ENCODE data around the gene RAB22A. TPM values are rescaled to one million over a fixed set of nuclear protein-coding genes. Genes with fewer than 3 reads are reported as not detected.

The RAB22A gene
- total and polyA plus RNA-seq, 8 donors: 3.1 to 10.1 (median 7.1) TPM

DNA sequence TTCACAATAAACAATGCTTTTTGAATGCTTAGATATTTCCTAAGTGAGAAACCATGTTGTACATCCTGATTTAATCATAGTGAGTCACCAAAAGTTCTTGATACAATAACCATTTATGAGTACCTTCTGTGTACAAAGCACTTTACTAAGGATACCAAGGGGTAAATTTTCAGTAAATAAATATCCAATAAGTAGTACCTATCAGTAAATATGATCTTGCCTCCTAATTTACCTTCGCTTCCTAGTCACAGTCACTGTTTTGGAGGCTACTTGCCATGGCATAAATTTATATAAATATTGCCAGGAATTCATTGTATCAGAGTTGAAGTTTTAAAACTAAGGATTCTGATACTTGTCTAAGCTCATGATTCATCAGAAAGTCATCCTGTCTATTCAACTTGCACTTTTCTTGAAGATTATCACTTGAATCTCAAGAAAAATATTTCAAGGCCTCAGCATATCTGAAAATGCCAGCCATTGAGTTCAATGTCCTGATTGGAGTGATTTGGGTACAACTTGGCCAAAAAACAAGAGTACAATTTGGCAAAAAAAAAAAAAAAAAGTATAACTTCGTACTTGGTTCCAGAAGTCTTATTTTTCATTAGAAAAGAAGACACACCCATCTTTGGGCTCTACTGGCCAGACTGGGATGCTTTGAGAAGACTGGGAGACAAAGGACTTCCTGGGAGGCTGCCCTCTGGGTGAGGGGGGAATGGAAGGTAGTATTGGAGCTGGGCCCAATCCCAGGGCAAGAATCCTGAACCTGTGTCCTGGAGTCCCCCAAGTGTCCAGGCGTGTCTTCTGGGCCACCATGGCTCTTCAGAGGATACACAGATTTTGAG lies 32.8 kb downstream of the RAB22A start:
- no peak for TF ChIP-seq CTCF (IDR thresholded peaks at IDR 0.05)
- Histone ChIP-seq H3K4me1 (no peaks in the 10 kb centered on the region), H3K9me3 (no peaks in the 10 kb centered on the region), H3K36me3 (peaks cover 0 to 12% (median 0%) of the 10 kb centered on the region in 3 donors), H3K27ac (no peak overlapping the region), H3K27me3 (no peaks in the 10 kb centered on the region), H3K4me3 (no peak overlapping the region)
- 94 to 97% methylated on average over 3 of the region's 3 CpGs for WGBS, 2 donors
- ATAC-seq: no peak
- DNase-seq: no peak
- no peak for FAIRE-seq
- intact Hi-C loops (cut with DNase I): no loop called here

- TF ChIP-seq CTCF (IDR thresholded peaks at IDR 0.05): no peak
- Histone ChIP-seq H3K4me3 (no peak overlapping the region), H3K27ac (no peak overlapping the region), H3K4me1 (no peaks in the 10 kb centered on the region), H3K36me3 (peaks cover 0 to 12% (median 0%) of the 10 kb centered on the region in 3 donors), H3K9me3 (no peaks in the 10 kb centered on the region), H3K27me3 (no peaks in the 10 kb centered on the region)
- no peak for DNase-seq
- no peak for ATAC-seq
- intact Hi-C loops (cut with DNase I): no loop called here
- no peak for FAIRE-seq
- 90 to 92% methylated on average over 4 of the region's 4 CpGs for WGBS, 2 donors
Measured at GRCh38 chr20:58344741-58345140, 35.2 kb downstream of the RAB22A start.

DNA sequence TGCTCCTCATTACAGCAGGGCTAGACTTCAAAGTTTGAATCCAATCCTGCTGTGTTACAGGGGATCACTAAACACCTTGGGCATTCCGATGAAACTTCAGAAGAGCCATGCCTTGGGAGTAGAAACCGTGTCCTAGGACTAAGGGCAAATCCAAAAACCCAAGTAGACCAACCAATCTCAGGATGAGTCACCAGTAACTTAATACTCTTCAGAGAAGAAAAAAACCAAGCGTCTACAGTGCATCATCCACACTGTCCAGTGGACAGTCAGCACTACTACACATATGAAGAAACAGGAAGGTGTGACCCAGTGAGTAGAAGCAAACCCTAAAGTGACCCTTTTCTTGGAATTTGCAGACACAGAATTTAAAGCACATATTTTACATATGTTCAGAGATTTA lies 40.1 kb downstream of the RAB22A start:
- Histone ChIP-seq H3K4me3 (no peak overlapping the region), H3K9me3 (no peaks in the 10 kb centered on the region), H3K27me3 (no peaks in the 10 kb centered on the region), H3K36me3 (peaks cover 0 to 21% (median 0%) of the 10 kb centered on the region in 3 donors), H3K27ac (no peak overlapping the region), H3K4me1 (no peaks in the 10 kb centered on the region)
- FAIRE-seq: no peak
- no peak for ATAC-seq
- no peak for TF ChIP-seq CTCF (IDR thresholded peaks at IDR 0.05)
- DNase-seq: no peak
- intact Hi-C loops (cut with DNase I): no loop called here
- WGBS, 2 donors: 96 to 99% methylated on average over 3 of the region's 3 CpGs

- TF ChIP-seq CTCF (IDR thresholded peaks at IDR 0.05): no peak
- WGBS, 2 donors: 87 to 89% methylated on average over 2 of the region's 2 CpGs
- H3K27me3 ChIP-seq: no peaks in the 10 kb centered on the region
Measured at GRCh38 chr20:58352468-58352867, 43.0 kb downstream of the RAB22A start.

DNA sequence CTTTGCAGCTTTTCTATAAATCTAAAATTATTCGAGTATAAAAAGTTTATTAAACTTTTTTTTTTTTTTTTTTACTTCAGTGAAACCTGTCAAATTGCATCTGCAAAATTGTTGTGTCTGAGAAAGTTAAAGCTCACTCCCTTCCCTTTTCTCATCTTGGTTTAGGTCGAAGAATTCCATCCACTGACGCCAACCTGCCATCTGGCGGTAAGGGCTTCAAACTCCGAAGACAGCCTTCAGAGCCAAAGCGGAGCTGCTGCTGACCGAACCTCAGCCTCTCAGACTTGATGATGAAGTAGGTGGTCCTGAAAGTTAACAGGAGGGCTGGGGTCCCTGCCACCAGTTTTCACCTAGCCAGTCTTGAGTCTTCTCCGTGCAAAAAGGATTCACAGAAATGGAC lies 49.9 kb downstream of the RAB22A start:
- H3K4me1 ChIP-seq: no peaks in the 10 kb centered on the region
- intact Hi-C loops (cut with DNase I): no loop called here
- ATAC-seq (no peak), FAIRE-seq (no peak), DNase-seq (no peak)
- no peak overlapping the region for H3K27ac ChIP-seq
- WGBS, 2 donors: 89 to 90% methylated on average over 8 of the region's 8 CpGs
- H3K4me3 ChIP-seq: no peak overlapping the region
- no peak for TF ChIP-seq CTCF (IDR thresholded peaks at IDR 0.05)
- H3K27me3 ChIP-seq: no peaks in the 10 kb centered on the region
- H3K9me3 ChIP-seq: no peaks in the 10 kb centered on the region
- peaks cover 0 to 17% (median 0%) of the 10 kb centered on the region in 3 donors for H3K36me3 ChIP-seq

More at GRCh38 chr20:58352468-58352867, 43.0 kb downstream of the RAB22A start:
- no peak for ATAC-seq
- no peak for FAIRE-seq
- H3K4me3 ChIP-seq: no peak overlapping the region
- H3K9me3 ChIP-seq: no peaks in the 10 kb centered on the region
- intact Hi-C loops (cut with DNase I): no loop called here
- H3K27ac ChIP-seq: no peak overlapping the region
- no peaks in the 10 kb centered on the region for H3K4me1 ChIP-seq
- no peak for DNase-seq
- peaks cover 0 to 14% (median 0%) of the 10 kb centered on the region in 3 donors for H3K36me3 ChIP-seq

Measured in pancreas (tissue), 10 donors.